GM23338 (cell line): ENCODE results near the gene ANO4. TPM values are rescaled to one million over a fixed set of nuclear protein-coding genes. Genes with fewer than 3 reads are reported as not detected.

Experiments used
- ATAC-seq: fragments of 200-7000 bp; cut with Tn5 transposase; 3 replicates; pipeline ENCODE4 v1.9.1; 2020
- DNase-seq: peaks from one replicate; pipeline ENCODE4 v3.0.0-alpha.2; 2015; ENCODE audit warnings: low spot score
- H2AFZ ChIP-seq: fragments of 200-600 bp; sonication (generic); 2 replicates; pipeline ENCODE4 v1.8.0; 2016; ENCODE audit warnings: antibody characterized with exemption, mild to moderate bottlenecking, moderate library complexity
- H3F3A ChIP-seq: fragments of 200-600 bp; sonication (generic); replicated peaks from 2 replicates; pipeline ENCODE4 v1.8.0; 2017; ENCODE audit warnings: antibody characterized with exemption, mixed run types, low read depth
- H3K27ac ChIP-seq: fragments of 200-600 bp; sonication (generic); 2 replicates; pipeline ENCODE4 v1.6.1; 2016; ENCODE audit warnings: low read depth
- H3K27me3 ChIP-seq: fragments of 200-600 bp; sonication (generic); 2 replicates; pipeline ENCODE4 v1.8.0; 2016; ENCODE audit warnings: mild to moderate bottlenecking, mixed run types, moderate library complexity; ENCODE audit not compliant: insufficient read depth
- H3K36me3 ChIP-seq: fragments of 200-600 bp; sonication (generic); 2 replicates; pipeline ENCODE4 v1.8.0; 2016; ENCODE audit warnings: mild to moderate bottlenecking; ENCODE audit not compliant: insufficient read depth
- H3K4me1 ChIP-seq: fragments of 200-600 bp; sonication (generic); 2 replicates; pipeline ENCODE4 v1.8.0; 2016; ENCODE audit warnings: mild to moderate bottlenecking, moderate library complexity; ENCODE audit not compliant: insufficient read depth
- H3K4me2 ChIP-seq: fragments of 200-600 bp; sonication (generic); 2 replicates; pipeline ENCODE4 v1.7.1; 2017; ENCODE audit warnings: mixed run types
- H3K4me3 ChIP-seq: fragments of 200-600 bp; sonication (generic); 2 replicates; pipeline ENCODE4 v1.6.1; 2016; ENCODE audit warnings: mixed run types
- H3K79me2 ChIP-seq: fragments of 200-600 bp; sonication (generic); replicated peaks from 2 replicates; pipeline ENCODE4 v1.8.0; 2017; ENCODE audit warnings: mild to moderate bottlenecking; ENCODE audit not compliant: insufficient read depth
- H3K9me2 ChIP-seq: fragments of 200-600 bp; sonication (generic); 2 replicates; pipeline ENCODE4 v1.8.0; 2017; ENCODE audit not compliant: insufficient read depth
- H4K20me1 ChIP-seq: fragments of 200-600 bp; sonication (generic); replicated peaks from 2 replicates; pipeline ENCODE4 v1.8.0; 2017; ENCODE audit warnings: mild to moderate bottlenecking; ENCODE audit not compliant: insufficient read depth
- H3K27ac Mint-ChIP-seq: 2 replicates; pipeline ENCODE4 v1.8.0; 2020; ENCODE audit warnings: inconsistent platforms, mild to moderate bottlenecking, moderate library complexity, mixed read lengths
- H3K27me3 Mint-ChIP-seq: 3 replicates; pipeline ENCODE4 v1.8.0; 2022; ENCODE audit warnings: low read depth, mild to moderate bottlenecking, moderate library complexity, mixed read lengths, inconsistent platforms; ENCODE audit not compliant: insufficient read depth, poor library complexity
- H3K36me3 Mint-ChIP-seq: 3 replicates; pipeline ENCODE4 v1.8.0; 2021; ENCODE audit warnings: low read depth, mild to moderate bottlenecking, inconsistent platforms, moderate library complexity, mixed read lengths
- H3K4me1 Mint-ChIP-seq: 3 replicates; pipeline ENCODE4 v1.8.0; 2020; ENCODE audit warnings: mild to moderate bottlenecking, inconsistent platforms, mixed read lengths
- H3K4me3 Mint-ChIP-seq: 3 replicates; pipeline ENCODE4 v1.8.0; 2021; ENCODE audit warnings: moderate library complexity, mild to moderate bottlenecking, inconsistent platforms, mixed read lengths
- H3K9me3 Mint-ChIP-seq: 3 replicates; pipeline ENCODE4 v1.8.0; 2020; ENCODE audit warnings: moderate library complexity, mild to moderate bottlenecking, inconsistent platforms, mixed read lengths
- EZH2phosphoT487 ChIP-seq: fragments of 200-600 bp; sonication (generic); IDR thresholded peaks from one replicate; pipeline ENCODE4 v1.8.1; 2018; ENCODE audit warnings: antibody characterized with exemption; ENCODE audit not compliant: unreplicated experiment
- JUNB ChIP-seq: IDR thresholded peaks from one replicate; pipeline ENCODE4 v1.6.1; 2016; ENCODE audit warnings: antibody characterized with exemption; ENCODE audit not compliant: unreplicated experiment
- NANOG ChIP-seq: IDR thresholded peaks from 2 replicates; pipeline ENCODE4 v1.6.1; 2016; ENCODE audit warnings: antibody characterized with exemption, borderline replicate concordance
- POLR2AphosphoS5 ChIP-seq: IDR thresholded peaks from 2 replicates; pipeline ENCODE4 v1.6.1; 2016; ENCODE audit warnings: antibody characterized with exemption, low read depth
- STAT1 ChIP-seq: IDR thresholded peaks from one replicate; pipeline ENCODE4 v1.6.1; 2016; ENCODE audit warnings: antibody characterized with exemption; ENCODE audit not compliant: unreplicated experiment
- ZNF114 ChIP-seq: fragments of 250-450 bp; sonication (Bioruptor Pico); IDR thresholded peaks from 2 replicates; pipeline ENCODE4 v1.5.0; 2020; ENCODE audit warnings: mild to moderate bottlenecking, moderate library complexity
- ZNF331 ChIP-seq: fragments of 250-450 bp; sonication (Bioruptor Pico); IDR thresholded peaks from 2 replicates; pipeline ENCODE4 v1.5.0; 2020; ENCODE audit warnings: low read depth, mild to moderate bottlenecking, moderate library complexity
- polyA plus RNA-seq: library from polyadenylated mRNA; unstranded; fragments of >200 nt; fragmentation: Nextera tagmentation; extraction: Ambion mirVana; gene quantifications from 2 replicates; pipeline ENCODE4 v1.2.1, GENCODE V29; 2016
- total RNA-seq: library from RNA; depleted of rRNA; stranded (reverse); fragments of >200 nt; shearing (Covaris generic); gene quantifications from 2 replicates; pipeline ENCODE4 v1.2.3, GENCODE V29; 2014
- TF ChIP-seq, protein P1 (sequence below): fragments of 250-450 bp; sonication (Bioruptor Pico); IDR thresholded peaks from 2 replicates; pipeline ENCODE4 v1.5.0; 2020; ENCODE audit warnings: mild to moderate bottlenecking, moderate library complexity
- TF ChIP-seq, protein P2 (sequence below): IDR thresholded peaks from one replicate; pipeline ENCODE4 v1.6.1; 2018; ENCODE audit warnings: antibody characterized with exemption; ENCODE audit not compliant: unreplicated experiment
- TF ChIP-seq, protein P3 (sequence below), 2 experiments: fragments of 200-600 bp in 1 of 2; sonication (generic) in 1 of 2; conservative IDR thresholded peaks; 2 replicates each; pipeline versions ENCODE4 v1.5.1 to v1.6.1; 2016 to 2017; ENCODE audit warnings: antibody characterized with exemption in 2 of 2, low read depth in 2 of 2, mild to moderate bottlenecking in 2 of 2, moderate library complexity in 1 of 2

The ANO4 gene
- total and polyA plus RNA-seq, 2 experiments from 2014 or later: 1.7 to 8.7 TPM

DNA sequence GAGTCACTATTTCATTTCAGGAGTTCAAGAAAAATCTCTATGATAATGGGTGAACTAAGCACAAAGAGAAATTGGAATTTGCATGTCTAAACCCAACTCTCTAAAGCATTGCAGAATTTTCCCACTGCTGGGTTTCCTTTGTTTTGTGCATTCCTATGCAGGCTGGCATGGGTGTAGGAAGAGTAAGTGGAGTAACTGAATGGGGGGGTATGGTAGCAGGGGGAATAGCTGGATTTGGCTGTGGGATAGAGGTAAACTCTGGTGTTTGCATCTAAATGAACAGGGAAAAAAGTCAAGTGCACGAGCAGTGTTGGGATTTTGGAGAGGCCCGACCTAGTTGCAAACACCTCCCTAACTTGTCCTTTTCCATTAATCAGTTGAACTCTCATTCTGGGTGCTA lies 159.1 kb downstream of the ANO4 start:
- Histone ChIP-seq H3K4me2 (peak overlapping the region; percentile 36), H3K4me3 (no peak overlapping the region), H4K20me1 (no peaks in the 10 kb centered on the region), H3K36me3 (no peaks in the 10 kb centered on the region), H3K79me2 (no peaks in the 10 kb centered on the region), H3K4me1 (peaks cover 47% of the 10 kb centered on the region), H3K27me3 (no peaks in the 10 kb centered on the region), H3K27ac (peak overlapping the region; percentile 84), H3K9me2 (peaks cover 4% of the 10 kb centered on the region), H3F3A (peaks cover 6% of the 10 kb centered on the region; the same call in 1 of the 2 replicates), H2AFZ (no peak overlapping the region)
- Mint-ChIP-seq H3K4me1 (peaks cover 55% of the 10 kb centered on the region), H3K27me3 (peaks cover 6% of the 10 kb centered on the region), H3K4me3 (peak overlapping the region; percentile 12; the same call in 1 of the 3 replicates), H3K27ac (peak overlapping the region; percentile 87), H3K9me3 (no peaks in the 10 kb centered on the region), H3K36me3 (no peaks in the 10 kb centered on the region)
- TF ChIP-seq, protein P1, sequence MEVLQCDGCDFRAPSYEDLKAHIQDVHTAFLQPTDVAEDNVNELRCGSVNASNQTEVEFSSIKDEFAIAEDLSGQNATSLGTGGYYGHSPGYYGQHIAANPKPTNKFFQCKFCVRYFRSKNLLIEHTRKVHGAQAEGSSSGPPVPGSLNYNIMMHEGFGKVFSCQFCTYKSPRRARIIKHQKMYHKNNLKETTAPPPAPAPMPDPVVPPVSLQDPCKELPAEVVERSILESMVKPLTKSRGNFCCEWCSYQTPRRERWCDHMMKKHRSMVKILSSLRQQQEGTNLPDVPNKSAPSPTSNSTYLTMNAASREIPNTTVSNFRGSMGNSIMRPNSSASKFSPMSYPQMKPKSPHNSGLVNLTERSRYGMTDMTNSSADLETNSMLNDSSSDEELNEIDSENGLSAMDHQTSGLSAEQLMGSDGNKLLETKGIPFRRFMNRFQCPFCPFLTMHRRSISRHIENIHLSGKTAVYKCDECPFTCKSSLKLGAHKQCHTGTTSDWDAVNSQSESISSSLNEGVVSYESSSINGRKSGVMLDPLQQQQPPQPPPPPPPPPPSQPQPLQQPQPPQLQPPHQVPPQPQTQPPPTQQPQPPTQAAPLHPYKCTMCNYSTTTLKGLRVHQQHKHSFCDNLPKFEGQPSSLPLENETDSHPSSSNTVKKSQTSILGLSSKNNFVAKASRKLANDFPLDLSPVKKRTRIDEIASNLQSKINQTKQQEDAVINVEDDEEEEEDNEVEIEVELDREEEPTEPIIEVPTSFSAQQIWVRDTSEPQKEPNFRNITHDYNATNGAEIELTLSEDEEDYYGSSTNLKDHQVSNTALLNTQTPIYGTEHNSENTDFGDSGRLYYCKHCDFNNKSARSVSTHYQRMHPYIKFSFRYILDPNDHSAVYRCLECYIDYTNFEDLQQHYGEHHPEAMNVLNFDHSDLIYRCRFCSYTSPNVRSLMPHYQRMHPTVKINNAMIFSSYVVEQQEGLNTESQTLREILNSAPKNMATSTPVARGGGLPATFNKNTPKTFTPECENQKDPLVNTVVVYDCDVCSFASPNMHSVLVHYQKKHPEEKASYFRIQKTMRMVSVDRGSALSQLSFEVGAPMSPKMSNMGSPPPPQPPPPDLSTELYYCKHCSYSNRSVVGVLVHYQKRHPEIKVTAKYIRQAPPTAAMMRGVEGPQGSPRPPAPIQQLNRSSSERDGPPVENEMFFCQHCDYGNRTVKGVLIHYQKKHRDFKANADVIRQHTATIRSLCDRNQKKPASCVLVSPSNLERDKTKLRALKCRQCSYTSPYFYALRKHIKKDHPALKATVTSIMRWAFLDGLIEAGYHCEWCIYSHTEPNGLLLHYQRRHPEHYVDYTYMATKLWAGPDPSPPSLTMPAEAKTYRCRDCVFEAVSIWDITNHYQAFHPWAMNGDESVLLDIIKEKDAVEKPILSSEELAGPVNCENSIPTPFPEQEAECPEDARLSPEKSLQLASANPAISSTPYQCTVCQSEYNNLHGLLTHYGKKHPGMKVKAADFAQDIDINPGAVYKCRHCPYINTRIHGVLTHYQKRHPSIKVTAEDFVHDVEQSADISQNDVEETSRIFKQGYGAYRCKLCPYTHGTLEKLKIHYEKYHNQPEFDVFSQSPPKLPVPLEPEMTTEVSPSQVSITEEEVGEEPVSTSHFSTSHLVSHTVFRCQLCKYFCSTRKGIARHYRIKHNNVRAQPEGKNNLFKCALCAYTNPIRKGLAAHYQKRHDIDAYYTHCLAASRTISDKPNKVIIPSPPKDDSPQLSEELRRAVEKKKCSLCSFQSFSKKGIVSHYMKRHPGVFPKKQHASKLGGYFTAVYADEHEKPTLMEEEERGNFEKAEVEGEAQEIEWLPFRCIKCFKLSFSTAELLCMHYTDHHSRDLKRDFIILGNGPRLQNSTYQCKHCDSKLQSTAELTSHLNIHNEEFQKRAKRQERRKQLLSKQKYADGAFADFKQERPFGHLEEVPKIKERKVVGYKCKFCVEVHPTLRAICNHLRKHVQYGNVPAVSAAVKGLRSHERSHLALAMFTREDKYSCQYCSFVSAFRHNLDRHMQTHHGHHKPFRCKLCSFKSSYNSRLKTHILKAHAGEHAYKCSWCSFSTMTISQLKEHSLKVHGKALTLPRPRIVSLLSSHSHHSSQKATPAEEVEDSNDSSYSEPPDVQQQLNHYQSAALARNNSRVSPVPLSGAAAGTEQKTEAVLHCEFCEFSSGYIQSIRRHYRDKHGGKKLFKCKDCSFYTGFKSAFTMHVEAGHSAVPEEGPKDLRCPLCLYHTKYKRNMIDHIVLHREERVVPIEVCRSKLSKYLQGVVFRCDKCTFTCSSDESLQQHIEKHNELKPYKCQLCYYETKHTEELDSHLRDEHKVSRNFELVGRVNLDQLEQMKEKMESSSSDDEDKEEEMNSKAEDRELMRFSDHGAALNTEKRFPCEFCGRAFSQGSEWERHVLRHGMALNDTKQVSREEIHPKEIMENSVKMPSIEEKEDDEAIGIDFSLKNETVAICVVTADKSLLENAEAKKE (CRISPR knock-in tag): 0 out of 2 replicates have a peak, but pooled peaks have one; percentile 25
- TF ChIP-seq JUNB: no peak
- TF ChIP-seq NANOG: peak; percentile 62
- peak; percentile 91 for ATAC-seq
- DNase-seq: peak; percentile 76

GRCh38 chr12:100954118-100954517 lies 159.5 kb downstream of the ANO4 start:
- no peak for DNase-seq
- TF ChIP-seq ZNF331 (CRISPR knock-in tag) (no peak), POLR2AphosphoS5 (no peak), JUNB (no peak), NANOG (no peak), STAT1 (no peak), ZNF114 (CRISPR knock-in tag) (no peak), EZH2phosphoT487 (no peak)
- TF ChIP-seq, protein P2, sequence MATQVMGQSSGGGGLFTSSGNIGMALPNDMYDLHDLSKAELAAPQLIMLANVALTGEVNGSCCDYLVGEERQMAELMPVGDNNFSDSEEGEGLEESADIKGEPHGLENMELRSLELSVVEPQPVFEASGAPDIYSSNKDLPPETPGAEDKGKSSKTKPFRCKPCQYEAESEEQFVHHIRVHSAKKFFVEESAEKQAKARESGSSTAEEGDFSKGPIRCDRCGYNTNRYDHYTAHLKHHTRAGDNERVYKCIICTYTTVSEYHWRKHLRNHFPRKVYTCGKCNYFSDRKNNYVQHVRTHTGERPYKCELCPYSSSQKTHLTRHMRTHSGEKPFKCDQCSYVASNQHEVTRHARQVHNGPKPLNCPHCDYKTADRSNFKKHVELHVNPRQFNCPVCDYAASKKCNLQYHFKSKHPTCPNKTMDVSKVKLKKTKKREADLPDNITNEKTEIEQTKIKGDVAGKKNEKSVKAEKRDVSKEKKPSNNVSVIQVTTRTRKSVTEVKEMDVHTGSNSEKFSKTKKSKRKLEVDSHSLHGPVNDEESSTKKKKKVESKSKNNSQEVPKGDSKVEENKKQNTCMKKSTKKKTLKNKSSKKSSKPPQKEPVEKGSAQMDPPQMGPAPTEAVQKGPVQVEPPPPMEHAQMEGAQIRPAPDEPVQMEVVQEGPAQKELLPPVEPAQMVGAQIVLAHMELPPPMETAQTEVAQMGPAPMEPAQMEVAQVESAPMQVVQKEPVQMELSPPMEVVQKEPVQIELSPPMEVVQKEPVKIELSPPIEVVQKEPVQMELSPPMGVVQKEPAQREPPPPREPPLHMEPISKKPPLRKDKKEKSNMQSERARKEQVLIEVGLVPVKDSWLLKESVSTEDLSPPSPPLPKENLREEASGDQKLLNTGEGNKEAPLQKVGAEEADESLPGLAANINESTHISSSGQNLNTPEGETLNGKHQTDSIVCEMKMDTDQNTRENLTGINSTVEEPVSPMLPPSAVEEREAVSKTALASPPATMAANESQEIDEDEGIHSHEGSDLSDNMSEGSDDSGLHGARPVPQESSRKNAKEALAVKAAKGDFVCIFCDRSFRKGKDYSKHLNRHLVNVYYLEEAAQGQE: no peak
- TF ChIP-seq, protein P3, sequence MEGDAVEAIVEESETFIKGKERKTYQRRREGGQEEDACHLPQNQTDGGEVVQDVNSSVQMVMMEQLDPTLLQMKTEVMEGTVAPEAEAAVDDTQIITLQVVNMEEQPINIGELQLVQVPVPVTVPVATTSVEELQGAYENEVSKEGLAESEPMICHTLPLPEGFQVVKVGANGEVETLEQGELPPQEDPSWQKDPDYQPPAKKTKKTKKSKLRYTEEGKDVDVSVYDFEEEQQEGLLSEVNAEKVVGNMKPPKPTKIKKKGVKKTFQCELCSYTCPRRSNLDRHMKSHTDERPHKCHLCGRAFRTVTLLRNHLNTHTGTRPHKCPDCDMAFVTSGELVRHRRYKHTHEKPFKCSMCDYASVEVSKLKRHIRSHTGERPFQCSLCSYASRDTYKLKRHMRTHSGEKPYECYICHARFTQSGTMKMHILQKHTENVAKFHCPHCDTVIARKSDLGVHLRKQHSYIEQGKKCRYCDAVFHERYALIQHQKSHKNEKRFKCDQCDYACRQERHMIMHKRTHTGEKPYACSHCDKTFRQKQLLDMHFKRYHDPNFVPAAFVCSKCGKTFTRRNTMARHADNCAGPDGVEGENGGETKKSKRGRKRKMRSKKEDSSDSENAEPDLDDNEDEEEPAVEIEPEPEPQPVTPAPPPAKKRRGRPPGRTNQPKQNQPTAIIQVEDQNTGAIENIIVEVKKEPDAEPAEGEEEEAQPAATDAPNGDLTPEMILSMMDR (conservative IDR thresholded peaks at IDR 0.05; ENCODE audit: low read depth in 2 of 2): no peak

More at GRCh38 chr12:100954118-100954517, 159.5 kb downstream of the ANO4 start:
- H3K27ac Mint-ChIP-seq: peak overlapping the region; percentile 87
- no peak for ATAC-seq
- Histone ChIP-seq H4K20me1 (no peaks in the 10 kb centered on the region), H3K79me2 (no peaks in the 10 kb centered on the region), H3K36me3 (no peaks in the 10 kb centered on the region), H3K4me1 (peaks cover 47% of the 10 kb centered on the region), H3K27me3 (no peaks in the 10 kb centered on the region), H3K9me2 (peaks cover 4% of the 10 kb centered on the region), H3K4me3 (0 out of 2 replicates have a peak overlapping the region, but pooled peaks have one; percentile 6), H3K27ac (peak overlapping the region; percentile 75), H3K4me2 (peak overlapping the region; percentile 36), H3F3A (peaks cover 6% of the 10 kb centered on the region; the same call in 1 of the 2 replicates), H2AFZ (peak overlapping the region; percentile 12; the same call in 1 of the 2 replicates)
- peaks cover 6% of the 10 kb centered on the region for H3K27me3 Mint-ChIP-seq
- H3K36me3 Mint-ChIP-seq: no peaks in the 10 kb centered on the region
- H3K9me3 Mint-ChIP-seq: no peaks in the 10 kb centered on the region
- no peak overlapping the region for H3K4me3 Mint-ChIP-seq
- H3K4me1 Mint-ChIP-seq: peaks cover 55% of the 10 kb centered on the region
